ENCODE measurements around the gene CDH11. TPM values are rescaled to one million over a fixed set of nuclear protein-coding genes. Genes with fewer than 3 reads are reported as not detected.

Gene CDH11
- total and polyA plus RNA-seq, 8 donors, result 2.2 to 171 (median 15.2) TPM

GRCh38 chr16:64969221-64969620, 152.6 kb downstream of the CDH11 start:
- H3K36me3 ChIP-seq, result peaks cover 2 to 37% (median 24%) of the 10 kb centered on the region in 4 donors
- H3K27me3 ChIP-seq, result no peaks in the 10 kb centered on the region
- TF ChIP-seq POLR2AphosphoS5 (IDR thresholded peaks at IDR 0.05) (no peak), EP300 (IDR thresholded peaks at IDR 0.05) (no peak), POLR2A (IDR thresholded peaks at IDR 0.05) (no peak), CTCF (IDR thresholded peaks at IDR 0.05) (no peak)
- intact Hi-C loops (cut with DNase I; ENCODE audit: low total_unique reads), result no loop called here
- no peak for DNase-seq
- 68 to 83% (median 79%) methylated on average over 1 of the region's 1 CpG for WGBS, 5 donors
- H3K9me3 ChIP-seq, result no peaks in the 10 kb centered on the region
- H3K4me1 ChIP-seq, result no peaks in the 10 kb centered on the region
- H3K27ac ChIP-seq, result no peak overlapping the region
- H3K4me3 ChIP-seq, result no peak overlapping the region

GRCh38 chr16:64968539-64968938, 153.3 kb downstream of the CDH11 start:
- WGBS, 5 donors, result 62 to 70% (median 65%) methylated on average over 6 of the region's 6 CpGs
- Histone ChIP-seq H3K36me3 (peaks cover 2 to 37% (median 24%) of the 10 kb centered on the region in 4 donors), H3K4me3 (no peak overlapping the region), H3K27ac (no peak overlapping the region), H3K9me3 (no peaks in the 10 kb centered on the region), H3K4me1 (no peaks in the 10 kb centered on the region), H3K27me3 (no peaks in the 10 kb centered on the region)
- intact Hi-C loops (cut with DNase I; ENCODE audit: low total_unique reads), result no loop called here
- no peak for DNase-seq
- no peak for TF ChIP-seq EP300 (IDR thresholded peaks at IDR 0.05)
- TF ChIP-seq POLR2AphosphoS5 (IDR thresholded peaks at IDR 0.05), result no peak
- no peak for TF ChIP-seq CTCF (IDR thresholded peaks at IDR 0.05)
- no peak for TF ChIP-seq POLR2A (IDR thresholded peaks at IDR 0.05)

GRCh38 chr16:64964126-64964540, 157.7 kb downstream of the CDH11 start:
- TF ChIP-seq EP300 (IDR thresholded peaks at IDR 0.05), result no peak
- no peak for TF ChIP-seq POLR2A (IDR thresholded peaks at IDR 0.05)
- no peak for TF ChIP-seq CTCF (IDR thresholded peaks at IDR 0.05)
- no peak for DNase-seq
- no peaks in the 10 kb centered on the region for H3K9me3 ChIP-seq
- WGBS, 5 donors, result 65 to 72% (median 71%) methylated on average over 3 of the region's 3 CpGs
- no peaks in the 10 kb centered on the region for H3K27me3 ChIP-seq
- no peak overlapping the region for H3K27ac ChIP-seq
- H3K36me3 ChIP-seq, result peaks cover 0 to 5% (median 0%) of the 10 kb centered on the region in 4 donors
- no peaks in the 10 kb centered on the region for H3K4me1 ChIP-seq
- intact Hi-C loops (cut with DNase I; ENCODE audit: low total_unique reads), result no loop called here
- H3K4me3 ChIP-seq, result no peak overlapping the region

GRCh38 chr16:64962786-64963185, 159.1 kb downstream of the CDH11 start:
- Histone ChIP-seq H3K27me3 (no peaks in the 10 kb centered on the region), H3K9me3 (no peaks in the 10 kb centered on the region), H3K36me3 (peaks cover 0 to 5% (median 0%) of the 10 kb centered on the region in 4 donors), H3K27ac (no peak overlapping the region), H3K4me3 (no peak overlapping the region), H3K4me1 (no peaks in the 10 kb centered on the region)
- TF ChIP-seq EP300 (IDR thresholded peaks at IDR 0.05) (no peak), POLR2AphosphoS5 (IDR thresholded peaks at IDR 0.05) (no peak), POLR2A (IDR thresholded peaks at IDR 0.05) (no peak), CTCF (IDR thresholded peaks at IDR 0.05) (no peak)
- DNase-seq, result no peak
- 41 to 66% (median 62%) methylated on average over 2 of the region's 2 CpGs for WGBS, 5 donors
- intact Hi-C loops (cut with DNase I; ENCODE audit: low total_unique reads), result no loop called here

Data from stomach (tissue), 9 donors.